Urinary bladder (tissue), 4 donors: Measurements from ENCODE around the gene CLCN2. TPM values are rescaled to one million over a fixed set of nuclear protein-coding genes. Genes with fewer than 3 reads are reported as not detected.

Source experiments
- DNase-seq: peaks from one replicate; pipeline ENCODE4 v3.0.0-alpha.2; 2015; ENCODE audit errors: extremely low spot score
- H3K27ac ChIP-seq: one replicate; pipeline ENCODE4 v1.5.1; 2013; ENCODE audit warnings: low read depth, mild to moderate bottlenecking, moderate library complexity
- H3K36me3 ChIP-seq: one replicate; pipeline ENCODE4 v1.6.1; 2013; ENCODE audit warnings: mild to moderate bottlenecking, moderate library complexity; ENCODE audit not compliant: insufficient read depth
- H3K4me1 ChIP-seq: one replicate; pipeline ENCODE4 v1.6.1; 2013; ENCODE audit warnings: mild to moderate bottlenecking, moderate library complexity; ENCODE audit not compliant: insufficient read depth
- H3K4me3 ChIP-seq: one replicate; pipeline ENCODE4 v1.5.1; 2013; ENCODE audit warnings: low read depth, low read length
- WGBS: extraction: QIAGEN DNeasy Blood & Tissue Kit; methylation state at CpG from one replicate; pipeline ENCODE4 v1.1.7; 2013; 5-methylcytosine and 5-hydroxymethylcytosine counted together
- polyA plus RNA-seq: library from polyadenylated mRNA; stranded (reverse); fragments of 200-250 nt; gene quantifications from one replicate; pipeline ENCODE4 v1.2.3, GENCODE V29; 2013
- total RNA-seq: library from RNA; depleted of rRNA; stranded (reverse); fragments of >200 nt; gene quantifications from one replicate; pipeline ENCODE4 v1.2.3, GENCODE V29; 2014
- donor health status: healthy with polysubstance abuse.
- donor health status: healthy.

CLCN2 gene
- total and polyA plus RNA-seq, 2 donors: 4.7 to 4.8 TPM

DNA sequence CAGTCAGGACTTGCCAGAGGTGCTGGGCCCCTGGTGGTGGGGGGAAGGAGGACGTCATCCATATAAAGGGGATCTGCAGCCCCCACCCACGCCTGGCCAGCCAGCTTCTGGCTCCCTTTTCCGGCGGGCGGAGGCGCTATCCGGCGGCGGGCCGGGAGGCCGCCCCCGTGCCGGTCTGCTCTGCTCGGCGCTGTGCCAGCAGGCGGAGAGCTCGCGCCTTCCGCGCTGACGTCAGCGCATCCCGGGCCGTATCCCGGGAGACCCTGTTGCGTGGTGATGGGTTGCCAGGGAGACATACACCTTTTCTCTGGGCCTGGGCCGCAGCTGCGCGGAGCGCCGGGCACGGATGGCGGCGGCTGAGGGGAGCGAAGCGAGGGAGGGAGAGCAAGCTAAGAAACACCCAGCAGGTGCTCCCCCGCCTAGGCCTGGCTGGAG is 22.9 kb downstream of the CLCN2 start:
- WGBS: 9% methylated on average over 37 of the region's 37 CpGs
- DNase-seq: no peak
- Histone ChIP-seq H3K36me3 (no peaks in the 10 kb centered on the region), H3K27ac (peak overlapping the region; percentile 88), H3K4me1 (no peaks in the 10 kb centered on the region), H3K4me3 (no peak overlapping the region)

DNA sequence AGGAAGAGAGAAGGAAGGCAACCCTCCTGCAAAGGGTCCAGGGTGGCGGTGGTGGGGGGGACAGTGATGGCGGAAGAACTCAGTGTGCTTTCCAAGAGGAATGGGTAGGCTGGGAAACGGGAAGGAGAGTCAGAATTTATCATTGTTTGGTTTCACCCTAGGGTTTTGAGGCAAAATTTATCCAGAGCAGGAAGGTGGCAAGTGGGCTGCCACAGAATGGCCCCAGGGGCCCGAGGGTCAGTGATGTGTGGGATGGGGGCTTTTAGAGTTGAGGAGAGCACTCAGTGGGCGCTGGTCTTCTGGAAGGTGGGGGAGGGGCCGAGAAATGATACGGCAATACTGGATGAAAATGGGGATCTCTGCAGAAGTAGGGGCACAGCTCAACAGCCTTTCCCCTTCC is 23.4 kb downstream of the CLCN2 start:
- DNase-seq: no peak
- no peaks in the 10 kb centered on the region for H3K36me3 ChIP-seq
- no peak overlapping the region for H3K4me3 ChIP-seq
- peak overlapping the region; percentile 88 for H3K27ac ChIP-seq
- 50% methylated on average over 7 of the region's 7 CpGs for WGBS
- no peaks in the 10 kb centered on the region for H3K4me1 ChIP-seq

DNA sequence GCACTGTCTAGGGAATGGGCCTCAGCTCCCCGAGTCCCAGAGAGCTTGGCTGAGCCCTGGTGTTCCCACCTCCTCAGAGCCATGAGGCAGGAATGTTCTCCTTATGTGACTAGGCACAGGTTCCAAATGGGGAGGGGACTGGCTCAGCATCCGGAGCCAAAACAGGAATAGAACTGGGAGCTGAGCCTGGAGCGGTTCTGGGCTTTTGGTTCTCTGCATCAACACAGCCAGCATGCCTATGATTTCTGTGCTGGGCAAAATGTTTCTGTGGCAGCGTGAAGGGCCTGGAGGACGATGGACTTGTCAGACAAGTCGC is 24.0 kb downstream of the CLCN2 start, which contains the start of gene FAM131A:
Gene FAM131A (plus strand): TSS at position 202 of the 316 bp plus-strand sequence. CDS start 31 bp downstream, at position 233.
- no peaks in the 10 kb centered on the region for H3K4me1 ChIP-seq
- H3K27ac ChIP-seq: peak within 1 kb of the TSS; percentile 98
- H3K4me3 ChIP-seq: peak within 1 kb of the TSS; percentile 64
- DNase-seq: no peak
- peaks cover 1% of the 10 kb centered on the region for H3K36me3 ChIP-seq
- 34% methylated on average over 6 of the region's 6 CpGs for WGBS

DNA sequence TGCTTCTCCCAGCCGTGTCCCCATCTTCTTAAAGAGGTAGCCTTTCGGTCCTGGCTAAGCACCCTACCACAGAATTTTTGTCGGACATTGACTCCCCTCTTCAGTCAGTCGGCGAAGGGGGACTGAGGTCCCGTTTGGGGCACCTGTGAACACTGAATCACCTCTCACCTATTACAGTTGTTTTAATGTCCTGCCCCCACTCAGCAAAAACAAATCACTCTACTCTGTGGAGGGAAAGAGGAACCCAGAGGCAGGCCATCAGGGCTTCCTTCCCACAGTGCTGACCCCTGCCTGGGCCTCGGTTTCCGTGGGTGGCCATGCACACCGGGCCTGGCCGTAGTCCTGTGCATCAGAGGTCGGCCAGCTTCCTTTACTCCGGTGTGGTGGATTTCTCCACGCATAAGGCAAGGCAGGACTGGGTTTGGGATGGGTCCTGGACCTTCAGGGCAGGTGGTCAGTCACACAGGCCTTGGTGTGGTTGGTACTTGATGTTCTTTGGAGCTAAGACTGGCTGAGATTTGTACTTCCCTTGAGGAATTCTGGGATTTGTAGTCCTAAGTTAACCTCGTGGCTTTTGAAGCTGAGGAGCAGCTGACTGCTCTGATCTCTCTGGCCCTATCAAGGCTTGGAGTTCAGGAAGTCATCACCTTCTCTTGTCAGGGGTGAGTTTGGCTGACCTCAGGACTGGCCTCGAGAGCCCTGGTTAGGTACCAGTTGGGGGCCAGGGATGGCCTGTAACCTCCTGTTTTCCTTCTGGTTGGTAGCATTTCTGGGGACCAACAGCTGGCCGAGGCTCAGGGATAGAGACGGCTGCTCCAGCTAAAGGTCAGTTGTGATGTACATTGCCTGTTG is 24.6 kb downstream of the CLCN2 start:
- Histone ChIP-seq H3K4me3 (peak overlapping the region; percentile 64), H3K36me3 (peaks cover 4% of the 10 kb centered on the region), H3K4me1 (no peaks in the 10 kb centered on the region), H3K27ac (peak overlapping the region; percentile 98)
- 14% methylated on average over 17 of the region's 17 CpGs for WGBS
- DNase-seq: no peak

DNA sequence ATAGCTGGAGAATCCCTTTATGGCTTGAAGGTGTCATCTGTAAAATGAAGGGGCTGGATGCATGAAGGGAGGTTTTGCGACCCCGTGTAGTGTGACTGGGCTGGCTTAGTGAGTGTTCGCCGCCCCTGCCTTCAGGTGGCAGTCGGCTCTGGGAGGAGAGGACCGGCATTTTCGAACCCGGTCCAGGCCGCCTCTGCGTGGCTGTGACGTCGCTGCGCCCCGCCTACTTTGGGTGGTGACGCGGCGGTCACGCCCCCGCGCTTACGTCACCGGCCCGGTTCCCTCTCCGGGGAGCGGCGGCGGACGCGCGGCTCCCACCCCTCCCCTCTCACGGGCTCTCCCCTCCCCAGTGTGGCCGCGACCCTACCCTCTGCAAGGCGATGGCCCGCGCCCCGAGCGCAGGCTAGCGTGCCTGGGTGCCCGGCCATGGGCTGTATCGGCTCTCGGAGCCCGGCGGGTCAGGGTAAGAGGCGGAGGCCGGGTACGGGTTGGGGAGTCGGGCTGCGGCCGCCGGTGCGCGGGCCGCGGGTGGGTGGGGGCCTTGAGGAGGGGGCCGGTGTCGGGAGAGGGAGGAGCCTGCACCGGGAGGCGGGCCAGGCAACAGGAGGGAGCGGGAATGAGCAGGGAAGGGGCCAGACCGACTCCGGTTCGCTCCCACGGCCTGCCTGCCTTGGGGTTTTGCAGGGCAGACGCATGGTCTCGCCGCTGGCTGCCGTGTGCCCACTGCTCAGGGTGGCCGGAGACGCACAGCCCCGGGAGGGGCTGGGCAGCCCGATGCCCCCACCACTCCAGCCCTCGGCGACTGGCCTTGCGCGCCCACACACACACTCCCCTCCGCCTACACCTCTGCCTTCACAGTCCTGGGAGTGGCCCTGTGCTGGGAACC is 25.5 kb downstream of the CLCN2 start:
- WGBS: 1% methylated on average over 77 of the region's 77 CpGs
- Histone ChIP-seq H3K4me1 (no peaks in the 10 kb centered on the region), H3K36me3 (peaks cover 4% of the 10 kb centered on the region)

DNA sequence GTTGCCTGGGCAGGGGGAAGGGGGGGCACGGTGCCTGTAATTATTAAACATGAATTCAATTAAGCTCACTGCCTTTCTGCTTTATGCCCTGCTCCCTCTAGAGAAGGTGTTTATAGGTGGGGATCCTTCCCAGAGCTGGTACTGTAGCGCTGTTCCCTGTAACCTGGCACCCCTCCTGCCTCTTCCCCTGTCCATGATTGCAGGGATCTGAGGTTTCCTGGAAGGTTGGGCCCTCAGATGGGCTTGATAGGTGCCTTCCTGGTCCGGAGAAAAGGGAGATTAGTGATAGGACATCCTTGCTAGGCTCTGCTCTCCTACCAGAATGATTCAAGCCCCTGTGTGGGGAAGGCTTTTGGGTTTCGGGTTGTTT is 26.1 kb downstream of the CLCN2 start:
- no peak overlapping the region for H3K4me3 ChIP-seq
- peak overlapping the region; percentile 98 for H3K27ac ChIP-seq
- 41% methylated on average over 4 of the region's 4 CpGs for WGBS
- no peaks in the 10 kb centered on the region for H3K4me1 ChIP-seq
- no peak for DNase-seq
- peaks cover 4% of the 10 kb centered on the region for H3K36me3 ChIP-seq

More for the DNA sequence above, 25.5 kb downstream of the CLCN2 start:
- H3K4me3 ChIP-seq: peak overlapping the region; percentile 64
- H3K27ac ChIP-seq: peak overlapping the region; percentile 98
- no peak for DNase-seq

DNA sequence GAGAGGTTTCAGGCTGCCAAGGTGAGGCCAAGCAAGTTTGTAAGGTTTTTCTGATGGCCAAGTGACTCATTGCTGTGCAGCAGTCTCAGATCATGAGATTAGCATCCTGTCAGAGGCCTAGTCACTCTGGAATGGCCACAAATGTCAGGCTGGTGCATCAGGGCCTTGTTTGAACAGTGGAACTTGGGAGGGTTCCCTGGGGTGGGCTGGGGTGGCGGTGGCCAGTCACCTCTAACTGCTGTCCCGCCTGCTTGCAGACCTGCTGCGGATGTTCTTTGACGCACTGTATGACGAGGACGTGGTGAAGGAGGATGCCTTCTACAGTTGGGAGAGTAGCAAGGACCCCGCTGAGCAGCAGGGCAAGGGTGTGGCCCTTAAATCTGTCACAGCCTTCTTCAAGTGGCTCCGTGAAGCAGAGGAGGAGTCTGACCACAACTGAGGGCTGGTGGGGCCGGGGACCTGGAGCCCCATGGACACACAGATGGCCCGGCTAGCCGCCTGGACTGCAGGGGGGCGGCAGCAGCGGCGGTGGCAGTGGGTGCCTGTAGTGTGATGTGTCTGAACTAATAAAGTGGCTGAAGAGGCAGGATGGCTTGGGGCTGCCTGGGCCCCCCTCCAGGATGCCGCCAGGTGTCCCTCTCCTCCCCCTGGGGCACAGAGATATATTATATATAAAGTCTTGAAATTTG is 26.8 kb downstream of the CLCN2 start:
- H3K27ac ChIP-seq: peak overlapping the region; percentile 66
- no peak overlapping the region for H3K4me3 ChIP-seq
- no peak for DNase-seq
- WGBS: 70% methylated on average over 15 of the region's 15 CpGs
- H3K36me3 ChIP-seq: peaks cover 4% of the 10 kb centered on the region
- H3K4me1 ChIP-seq: no peaks in the 10 kb centered on the region

DNA sequence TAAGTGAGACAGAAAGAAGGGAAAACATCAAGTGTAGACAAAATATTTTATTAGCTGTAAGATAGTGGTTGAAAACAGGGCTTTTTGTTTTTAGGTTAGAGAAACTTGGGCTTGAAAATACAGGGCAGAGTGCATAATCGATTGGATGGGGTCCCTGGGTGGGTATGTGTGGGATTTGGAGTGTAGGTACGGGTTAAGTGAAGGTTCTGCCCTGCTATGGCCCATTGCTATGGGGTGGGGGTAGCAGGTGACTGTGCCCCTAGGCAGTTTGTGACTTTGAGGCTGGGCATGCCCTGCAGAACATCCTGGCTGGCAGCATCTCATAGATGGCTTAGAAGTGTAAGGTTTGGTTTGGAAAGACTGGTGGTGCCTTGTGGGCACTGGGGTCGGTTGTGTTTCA is 27.7 kb downstream of the CLCN2 start:
- no peak for DNase-seq
- peaks cover 7% of the 10 kb centered on the region for H3K36me3 ChIP-seq
- H3K4me3 ChIP-seq: no peak overlapping the region
- no peaks in the 10 kb centered on the region for H3K4me1 ChIP-seq
- peak overlapping the region; percentile 68 for H3K27ac ChIP-seq
- 70% methylated on average over 3 of the region's 3 CpGs for WGBS

DNA sequence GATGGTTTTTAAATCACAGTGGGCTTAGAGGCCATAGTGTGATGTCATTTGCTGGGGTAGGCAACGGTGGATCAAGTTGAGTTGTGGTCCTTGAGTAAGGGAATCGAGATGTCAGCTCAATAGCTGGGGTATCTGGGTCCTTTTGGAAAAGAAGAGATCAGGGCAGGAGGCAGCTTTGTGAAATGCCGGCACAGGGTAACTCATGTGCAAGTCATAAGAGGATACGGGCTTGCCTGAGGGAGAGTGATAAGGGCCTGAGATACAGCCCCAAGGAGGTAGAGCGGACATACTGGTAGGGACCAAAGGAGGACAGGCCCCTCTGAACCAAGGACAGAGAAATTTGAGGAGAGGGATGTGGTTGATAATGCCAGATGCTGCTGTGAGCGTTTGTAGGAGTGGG is 28.2 kb downstream of the CLCN2 start:
- WGBS: 82% methylated on average over 6 of the region's 6 CpGs
- no peak overlapping the region for H3K4me3 ChIP-seq
- no peaks in the 10 kb centered on the region for H3K4me1 ChIP-seq
- peaks cover 9% of the 10 kb centered on the region for H3K36me3 ChIP-seq
- peak overlapping the region; percentile 47 for H3K27ac ChIP-seq
- DNase-seq: no peak

DNA sequence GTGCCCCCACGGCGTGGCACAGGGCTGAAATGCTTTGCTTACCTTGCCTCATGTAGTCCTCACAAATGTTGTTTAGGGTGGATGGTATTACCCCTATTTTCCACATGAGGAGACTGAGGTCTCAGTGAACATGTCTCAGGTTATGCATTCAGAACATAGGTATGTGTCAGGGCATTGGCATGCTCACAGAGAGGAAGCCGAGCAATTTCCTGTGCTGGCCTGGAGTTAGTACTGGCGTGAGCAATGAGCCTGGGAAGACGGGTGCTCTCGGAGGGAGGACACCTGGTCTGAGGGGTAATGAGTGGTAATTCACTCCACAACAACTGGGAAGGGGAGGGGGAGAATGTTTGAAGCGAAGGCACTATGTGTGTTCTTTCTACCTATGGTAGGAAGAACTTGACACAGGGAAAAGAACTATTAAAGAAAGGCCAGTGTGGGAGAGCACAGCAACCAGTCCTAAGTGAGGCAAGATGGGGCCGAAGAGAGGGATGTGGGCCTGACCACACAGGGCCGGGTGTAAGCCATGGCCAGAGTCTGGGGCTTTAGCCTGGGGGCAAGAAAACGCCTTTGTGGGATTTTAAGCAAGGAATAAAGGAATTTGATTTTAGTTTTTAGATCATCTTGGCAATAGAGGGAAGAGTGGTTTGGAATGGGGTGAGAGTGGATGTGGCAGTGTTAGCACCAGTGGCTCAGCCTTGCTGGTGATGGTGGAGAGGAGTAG is 28.9 kb downstream of the CLCN2 start:
- H3K36me3 ChIP-seq: peaks cover 9% of the 10 kb centered on the region
- no peaks in the 10 kb centered on the region for H3K4me1 ChIP-seq
- H3K4me3 ChIP-seq: no peak overlapping the region
- no peak for DNase-seq
- H3K27ac ChIP-seq: no peak overlapping the region
- 73% methylated on average over 10 of the region's 10 CpGs for WGBS

DNA sequence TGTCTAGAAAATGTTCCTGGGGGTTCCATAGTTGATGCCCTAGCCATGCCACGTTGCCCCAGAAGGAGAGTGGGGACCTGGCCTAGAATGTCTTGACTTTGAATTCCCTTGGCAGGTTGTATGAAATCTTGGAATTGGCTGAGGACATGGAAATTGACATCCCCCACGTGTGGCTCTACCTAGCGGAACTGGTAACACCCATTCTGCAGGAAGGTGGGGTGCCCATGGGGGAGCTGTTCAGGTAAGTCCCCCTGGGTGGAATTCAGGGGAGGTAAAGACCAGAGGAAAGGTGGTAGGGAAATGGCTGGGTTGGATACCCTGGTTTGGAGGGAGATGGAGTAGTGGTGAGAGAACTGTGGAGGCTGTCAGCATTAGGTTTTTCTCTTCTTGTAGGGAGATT is 32.9 kb downstream of the CLCN2 start:
- H3K36me3 ChIP-seq: peaks cover 18% of the 10 kb centered on the region
- WGBS: 45% methylated on average over 3 of the region's 3 CpGs
- H3K27ac ChIP-seq: no peak overlapping the region
- DNase-seq: no peak
- H3K4me3 ChIP-seq: no peak overlapping the region
- no peaks in the 10 kb centered on the region for H3K4me1 ChIP-seq

DNA sequence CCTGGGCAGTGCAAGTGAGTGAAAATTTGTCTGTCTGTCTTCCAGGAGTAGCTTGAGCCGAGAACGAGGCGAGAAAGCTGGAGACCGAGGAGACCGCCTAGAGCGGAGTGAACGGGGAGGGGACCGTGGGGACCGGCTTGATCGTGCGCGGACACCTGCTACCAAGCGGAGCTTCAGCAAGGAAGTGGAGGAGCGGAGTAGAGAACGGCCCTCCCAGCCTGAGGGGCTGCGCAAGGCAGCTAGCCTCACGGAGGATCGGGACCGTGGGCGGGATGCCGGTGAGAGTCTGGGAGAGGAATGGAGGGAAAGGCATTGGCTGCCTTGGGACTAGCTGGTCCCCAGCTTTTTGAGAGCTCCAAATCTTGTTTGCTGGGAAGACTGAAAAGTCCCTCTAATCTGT is 34.2 kb downstream of the CLCN2 start:
- Histone ChIP-seq H3K27ac (no peak overlapping the region), H3K4me3 (no peak overlapping the region), H3K4me1 (no peaks in the 10 kb centered on the region), H3K36me3 (peaks cover 17% of the 10 kb centered on the region)
- DNase-seq: no peak
- 96% methylated on average over 21 of the region's 21 CpGs for WGBS
